Measurements from ENCODE around the gene SARDH.

DNA sequence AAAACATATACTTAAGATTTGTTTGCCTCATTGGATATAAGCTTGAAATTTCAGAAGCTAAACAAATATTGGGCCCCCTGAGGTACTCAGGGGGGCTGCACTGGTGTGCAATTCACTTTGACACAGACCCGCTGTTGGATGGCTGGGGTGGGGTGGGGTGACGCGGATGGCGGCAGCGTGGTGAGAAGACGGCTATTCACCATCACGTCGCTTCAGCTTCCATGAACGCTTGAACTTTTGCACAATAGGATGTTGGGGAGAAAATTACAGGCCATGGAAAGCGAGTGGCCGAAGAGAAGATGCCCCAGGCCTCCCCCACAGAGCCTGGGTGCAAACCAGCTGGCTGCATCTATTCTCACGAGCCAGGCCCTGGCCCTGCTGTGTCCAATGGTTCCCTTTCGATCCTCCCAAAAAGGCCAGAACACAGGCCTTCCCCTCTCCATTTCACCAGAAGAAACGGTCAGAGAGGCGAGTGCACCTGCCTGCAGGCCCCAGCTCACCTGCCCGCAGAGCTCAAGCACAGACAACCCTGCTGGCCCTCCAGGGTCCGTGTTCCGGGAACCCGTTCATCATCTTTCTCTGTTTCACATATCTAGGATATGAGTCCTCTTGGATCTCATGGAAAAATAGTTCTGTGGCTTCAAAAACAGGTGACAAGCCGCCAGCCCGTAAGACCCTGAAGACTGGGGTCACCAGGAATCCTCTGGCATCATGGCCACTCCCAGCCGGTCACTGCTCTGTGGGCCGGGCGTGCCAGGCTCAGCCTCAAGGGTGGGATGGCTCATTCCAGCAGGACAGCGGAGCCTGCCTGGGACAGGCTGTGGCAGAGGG, 46.8 kb upstream of the SARDH start:
- TF ChIP-seq, protein P1, sequence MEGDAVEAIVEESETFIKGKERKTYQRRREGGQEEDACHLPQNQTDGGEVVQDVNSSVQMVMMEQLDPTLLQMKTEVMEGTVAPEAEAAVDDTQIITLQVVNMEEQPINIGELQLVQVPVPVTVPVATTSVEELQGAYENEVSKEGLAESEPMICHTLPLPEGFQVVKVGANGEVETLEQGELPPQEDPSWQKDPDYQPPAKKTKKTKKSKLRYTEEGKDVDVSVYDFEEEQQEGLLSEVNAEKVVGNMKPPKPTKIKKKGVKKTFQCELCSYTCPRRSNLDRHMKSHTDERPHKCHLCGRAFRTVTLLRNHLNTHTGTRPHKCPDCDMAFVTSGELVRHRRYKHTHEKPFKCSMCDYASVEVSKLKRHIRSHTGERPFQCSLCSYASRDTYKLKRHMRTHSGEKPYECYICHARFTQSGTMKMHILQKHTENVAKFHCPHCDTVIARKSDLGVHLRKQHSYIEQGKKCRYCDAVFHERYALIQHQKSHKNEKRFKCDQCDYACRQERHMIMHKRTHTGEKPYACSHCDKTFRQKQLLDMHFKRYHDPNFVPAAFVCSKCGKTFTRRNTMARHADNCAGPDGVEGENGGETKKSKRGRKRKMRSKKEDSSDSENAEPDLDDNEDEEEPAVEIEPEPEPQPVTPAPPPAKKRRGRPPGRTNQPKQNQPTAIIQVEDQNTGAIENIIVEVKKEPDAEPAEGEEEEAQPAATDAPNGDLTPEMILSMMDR (IDR thresholded peaks at IDR 0.05; ENCODE audit: low read length) = no peak
- no peak for TF ChIP-seq EZH2 (optimal IDR thresholded peaks at IDR 0.05; ENCODE audit: low read depth, low read length)
